GM23338 (cell line): ENCODE results near the gene ZNF33B. TPM values are rescaled to one million over a fixed set of nuclear protein-coding genes. Genes with fewer than 3 reads are reported as not detected.

Experiments used
- ATAC-seq: fragments of 200-7000 bp; cut with Tn5 transposase; 3 replicates; pipeline ENCODE4 v1.9.1; 2020
- DNase-seq: peaks from one replicate; pipeline ENCODE4 v3.0.0-alpha.2; 2015; ENCODE audit warnings: low spot score
- H2AFZ ChIP-seq: fragments of 200-600 bp; sonication (generic); 2 replicates; pipeline ENCODE4 v1.8.0; 2016; ENCODE audit warnings: antibody characterized with exemption, mild to moderate bottlenecking, moderate library complexity
- H3F3A ChIP-seq: fragments of 200-600 bp; sonication (generic); replicated peaks from 2 replicates; pipeline ENCODE4 v1.8.0; 2017; ENCODE audit warnings: antibody characterized with exemption, mixed run types, low read depth
- H3K27ac ChIP-seq: fragments of 200-600 bp; sonication (generic); 2 replicates; pipeline ENCODE4 v1.6.1; 2016; ENCODE audit warnings: low read depth
- H3K27me3 ChIP-seq: fragments of 200-600 bp; sonication (generic); 2 replicates; pipeline ENCODE4 v1.8.0; 2016; ENCODE audit warnings: mild to moderate bottlenecking, mixed run types, moderate library complexity; ENCODE audit not compliant: insufficient read depth
- H3K36me3 ChIP-seq: fragments of 200-600 bp; sonication (generic); 2 replicates; pipeline ENCODE4 v1.8.0; 2016; ENCODE audit warnings: mild to moderate bottlenecking; ENCODE audit not compliant: insufficient read depth
- H3K4me1 ChIP-seq: fragments of 200-600 bp; sonication (generic); 2 replicates; pipeline ENCODE4 v1.8.0; 2016; ENCODE audit warnings: mild to moderate bottlenecking, moderate library complexity; ENCODE audit not compliant: insufficient read depth
- H3K4me2 ChIP-seq: fragments of 200-600 bp; sonication (generic); 2 replicates; pipeline ENCODE4 v1.7.1; 2017; ENCODE audit warnings: mixed run types
- H3K4me3 ChIP-seq: fragments of 200-600 bp; sonication (generic); 2 replicates; pipeline ENCODE4 v1.6.1; 2016; ENCODE audit warnings: mixed run types
- H3K79me2 ChIP-seq: fragments of 200-600 bp; sonication (generic); replicated peaks from 2 replicates; pipeline ENCODE4 v1.8.0; 2017; ENCODE audit warnings: mild to moderate bottlenecking; ENCODE audit not compliant: insufficient read depth
- H3K9me2 ChIP-seq: fragments of 200-600 bp; sonication (generic); 2 replicates; pipeline ENCODE4 v1.8.0; 2017; ENCODE audit not compliant: insufficient read depth
- H4K20me1 ChIP-seq: fragments of 200-600 bp; sonication (generic); replicated peaks from 2 replicates; pipeline ENCODE4 v1.8.0; 2017; ENCODE audit warnings: mild to moderate bottlenecking; ENCODE audit not compliant: insufficient read depth
- H3K27ac Mint-ChIP-seq: 2 replicates; pipeline ENCODE4 v1.8.0; 2020; ENCODE audit warnings: inconsistent platforms, mild to moderate bottlenecking, moderate library complexity, mixed read lengths
- H3K27me3 Mint-ChIP-seq: 3 replicates; pipeline ENCODE4 v1.8.0; 2022; ENCODE audit warnings: low read depth, mild to moderate bottlenecking, moderate library complexity, mixed read lengths, inconsistent platforms; ENCODE audit not compliant: insufficient read depth, poor library complexity
- H3K36me3 Mint-ChIP-seq: 3 replicates; pipeline ENCODE4 v1.8.0; 2021; ENCODE audit warnings: low read depth, mild to moderate bottlenecking, inconsistent platforms, moderate library complexity, mixed read lengths
- H3K4me1 Mint-ChIP-seq: 3 replicates; pipeline ENCODE4 v1.8.0; 2020; ENCODE audit warnings: mild to moderate bottlenecking, inconsistent platforms, mixed read lengths
- H3K4me3 Mint-ChIP-seq: 3 replicates; pipeline ENCODE4 v1.8.0; 2021; ENCODE audit warnings: moderate library complexity, mild to moderate bottlenecking, inconsistent platforms, mixed read lengths
- H3K9me3 Mint-ChIP-seq: 3 replicates; pipeline ENCODE4 v1.8.0; 2020; ENCODE audit warnings: moderate library complexity, mild to moderate bottlenecking, inconsistent platforms, mixed read lengths
- CREB1 ChIP-seq: fragments of 250-450 bp; sonication (Bioruptor Pico); IDR thresholded peaks from 2 replicates; pipeline ENCODE4 v1.5.0; 2020; ENCODE audit warnings: low read depth, mild to moderate bottlenecking, moderate library complexity
- ETS1 ChIP-seq: IDR thresholded peaks from 2 replicates; pipeline ENCODE4 v1.6.1; 2016; ENCODE audit warnings: antibody characterized with exemption
- EZH2 ChIP-seq: fragments of 200-600 bp; sonication (generic); IDR thresholded peaks from one replicate; pipeline ENCODE4 v1.8.0; 2017; ENCODE audit warnings: antibody characterized with exemption, mild to moderate bottlenecking, low read depth; ENCODE audit not compliant: unreplicated experiment
- EZH2phosphoT487 ChIP-seq: fragments of 200-600 bp; sonication (generic); IDR thresholded peaks from one replicate; pipeline ENCODE4 v1.8.1; 2018; ENCODE audit warnings: antibody characterized with exemption; ENCODE audit not compliant: unreplicated experiment
- JUNB ChIP-seq: IDR thresholded peaks from one replicate; pipeline ENCODE4 v1.6.1; 2016; ENCODE audit warnings: antibody characterized with exemption; ENCODE audit not compliant: unreplicated experiment
- NANOG ChIP-seq: IDR thresholded peaks from 2 replicates; pipeline ENCODE4 v1.6.1; 2016; ENCODE audit warnings: antibody characterized with exemption, borderline replicate concordance
- POLR2AphosphoS5 ChIP-seq: IDR thresholded peaks from 2 replicates; pipeline ENCODE4 v1.6.1; 2016; ENCODE audit warnings: antibody characterized with exemption, low read depth
- REST ChIP-seq: IDR thresholded peaks from one replicate; pipeline ENCODE4 v1.6.1; 2018; ENCODE audit warnings: antibody characterized with exemption; ENCODE audit not compliant: unreplicated experiment
- STAT1 ChIP-seq: IDR thresholded peaks from one replicate; pipeline ENCODE4 v1.6.1; 2016; ENCODE audit warnings: antibody characterized with exemption; ENCODE audit not compliant: unreplicated experiment
- ZNF114 ChIP-seq: fragments of 250-450 bp; sonication (Bioruptor Pico); IDR thresholded peaks from 2 replicates; pipeline ENCODE4 v1.5.0; 2020; ENCODE audit warnings: mild to moderate bottlenecking, moderate library complexity
- ZNF331 ChIP-seq: fragments of 250-450 bp; sonication (Bioruptor Pico); IDR thresholded peaks from 2 replicates; pipeline ENCODE4 v1.5.0; 2020; ENCODE audit warnings: low read depth, mild to moderate bottlenecking, moderate library complexity
- polyA plus RNA-seq: library from polyadenylated mRNA; unstranded; fragments of >200 nt; fragmentation: Nextera tagmentation; extraction: Ambion mirVana; gene quantifications from 2 replicates; pipeline ENCODE4 v1.2.1, GENCODE V29; 2016
- total RNA-seq: library from RNA; depleted of rRNA; stranded (reverse); fragments of >200 nt; shearing (Covaris generic); gene quantifications from 2 replicates; pipeline ENCODE4 v1.2.3, GENCODE V29; 2014
- TF ChIP-seq, protein P1 (sequence below): fragments of 250-450 bp; sonication (Bioruptor Pico); IDR thresholded peaks from 2 replicates; pipeline ENCODE4 v1.5.0; 2020; ENCODE audit warnings: mild to moderate bottlenecking, moderate library complexity
- TF ChIP-seq, protein P2 (sequence below), 2 experiments: fragments of 200-600 bp in 1 of 2; sonication (generic) in 1 of 2; conservative IDR thresholded peaks; 2 replicates each; pipeline versions ENCODE4 v1.5.1 to v1.6.1; 2016 to 2017; ENCODE audit warnings: antibody characterized with exemption in 2 of 2, low read depth in 2 of 2, mild to moderate bottlenecking in 2 of 2, moderate library complexity in 1 of 2

Gene ZNF33B
- total and polyA plus RNA-seq, 2 experiments from 2014 or later: 14.4 to 17.2 TPM

DNA sequence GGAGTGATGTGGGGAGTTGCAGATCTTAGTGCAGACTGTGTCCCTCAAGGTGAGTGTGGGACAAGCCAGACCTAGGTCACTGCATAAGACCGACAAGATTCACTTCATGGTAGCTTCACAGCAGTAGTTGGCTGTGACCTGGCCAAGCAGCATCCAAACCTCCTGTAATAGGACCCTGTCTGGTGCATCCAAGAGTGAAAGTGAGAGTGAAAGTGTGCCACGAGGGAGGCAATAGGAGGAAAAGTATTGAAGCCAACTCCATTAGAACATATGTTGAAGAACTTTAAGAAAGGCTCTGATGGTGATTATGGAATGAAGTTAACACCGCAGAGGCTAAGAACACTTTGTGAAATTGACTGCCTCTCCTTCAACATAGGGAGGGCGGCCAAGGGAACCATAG is 7.8 kb upstream of the ZNF33B start:
- H3K4me3 ChIP-seq: no peak overlapping the region
- H3K9me2 ChIP-seq: no peaks in the 10 kb centered on the region
- no peaks in the 10 kb centered on the region for H3K36me3 ChIP-seq
- no peaks in the 10 kb centered on the region for H3K27me3 ChIP-seq
- TF ChIP-seq ZNF331 (CRISPR knock-in tag): no peak
- no peak for TF ChIP-seq EZH2
- no peak for TF ChIP-seq NANOG
- no peak for TF ChIP-seq CREB1 (CRISPR knock-in tag)
- no peak for TF ChIP-seq POLR2AphosphoS5
- TF ChIP-seq, protein P1, sequence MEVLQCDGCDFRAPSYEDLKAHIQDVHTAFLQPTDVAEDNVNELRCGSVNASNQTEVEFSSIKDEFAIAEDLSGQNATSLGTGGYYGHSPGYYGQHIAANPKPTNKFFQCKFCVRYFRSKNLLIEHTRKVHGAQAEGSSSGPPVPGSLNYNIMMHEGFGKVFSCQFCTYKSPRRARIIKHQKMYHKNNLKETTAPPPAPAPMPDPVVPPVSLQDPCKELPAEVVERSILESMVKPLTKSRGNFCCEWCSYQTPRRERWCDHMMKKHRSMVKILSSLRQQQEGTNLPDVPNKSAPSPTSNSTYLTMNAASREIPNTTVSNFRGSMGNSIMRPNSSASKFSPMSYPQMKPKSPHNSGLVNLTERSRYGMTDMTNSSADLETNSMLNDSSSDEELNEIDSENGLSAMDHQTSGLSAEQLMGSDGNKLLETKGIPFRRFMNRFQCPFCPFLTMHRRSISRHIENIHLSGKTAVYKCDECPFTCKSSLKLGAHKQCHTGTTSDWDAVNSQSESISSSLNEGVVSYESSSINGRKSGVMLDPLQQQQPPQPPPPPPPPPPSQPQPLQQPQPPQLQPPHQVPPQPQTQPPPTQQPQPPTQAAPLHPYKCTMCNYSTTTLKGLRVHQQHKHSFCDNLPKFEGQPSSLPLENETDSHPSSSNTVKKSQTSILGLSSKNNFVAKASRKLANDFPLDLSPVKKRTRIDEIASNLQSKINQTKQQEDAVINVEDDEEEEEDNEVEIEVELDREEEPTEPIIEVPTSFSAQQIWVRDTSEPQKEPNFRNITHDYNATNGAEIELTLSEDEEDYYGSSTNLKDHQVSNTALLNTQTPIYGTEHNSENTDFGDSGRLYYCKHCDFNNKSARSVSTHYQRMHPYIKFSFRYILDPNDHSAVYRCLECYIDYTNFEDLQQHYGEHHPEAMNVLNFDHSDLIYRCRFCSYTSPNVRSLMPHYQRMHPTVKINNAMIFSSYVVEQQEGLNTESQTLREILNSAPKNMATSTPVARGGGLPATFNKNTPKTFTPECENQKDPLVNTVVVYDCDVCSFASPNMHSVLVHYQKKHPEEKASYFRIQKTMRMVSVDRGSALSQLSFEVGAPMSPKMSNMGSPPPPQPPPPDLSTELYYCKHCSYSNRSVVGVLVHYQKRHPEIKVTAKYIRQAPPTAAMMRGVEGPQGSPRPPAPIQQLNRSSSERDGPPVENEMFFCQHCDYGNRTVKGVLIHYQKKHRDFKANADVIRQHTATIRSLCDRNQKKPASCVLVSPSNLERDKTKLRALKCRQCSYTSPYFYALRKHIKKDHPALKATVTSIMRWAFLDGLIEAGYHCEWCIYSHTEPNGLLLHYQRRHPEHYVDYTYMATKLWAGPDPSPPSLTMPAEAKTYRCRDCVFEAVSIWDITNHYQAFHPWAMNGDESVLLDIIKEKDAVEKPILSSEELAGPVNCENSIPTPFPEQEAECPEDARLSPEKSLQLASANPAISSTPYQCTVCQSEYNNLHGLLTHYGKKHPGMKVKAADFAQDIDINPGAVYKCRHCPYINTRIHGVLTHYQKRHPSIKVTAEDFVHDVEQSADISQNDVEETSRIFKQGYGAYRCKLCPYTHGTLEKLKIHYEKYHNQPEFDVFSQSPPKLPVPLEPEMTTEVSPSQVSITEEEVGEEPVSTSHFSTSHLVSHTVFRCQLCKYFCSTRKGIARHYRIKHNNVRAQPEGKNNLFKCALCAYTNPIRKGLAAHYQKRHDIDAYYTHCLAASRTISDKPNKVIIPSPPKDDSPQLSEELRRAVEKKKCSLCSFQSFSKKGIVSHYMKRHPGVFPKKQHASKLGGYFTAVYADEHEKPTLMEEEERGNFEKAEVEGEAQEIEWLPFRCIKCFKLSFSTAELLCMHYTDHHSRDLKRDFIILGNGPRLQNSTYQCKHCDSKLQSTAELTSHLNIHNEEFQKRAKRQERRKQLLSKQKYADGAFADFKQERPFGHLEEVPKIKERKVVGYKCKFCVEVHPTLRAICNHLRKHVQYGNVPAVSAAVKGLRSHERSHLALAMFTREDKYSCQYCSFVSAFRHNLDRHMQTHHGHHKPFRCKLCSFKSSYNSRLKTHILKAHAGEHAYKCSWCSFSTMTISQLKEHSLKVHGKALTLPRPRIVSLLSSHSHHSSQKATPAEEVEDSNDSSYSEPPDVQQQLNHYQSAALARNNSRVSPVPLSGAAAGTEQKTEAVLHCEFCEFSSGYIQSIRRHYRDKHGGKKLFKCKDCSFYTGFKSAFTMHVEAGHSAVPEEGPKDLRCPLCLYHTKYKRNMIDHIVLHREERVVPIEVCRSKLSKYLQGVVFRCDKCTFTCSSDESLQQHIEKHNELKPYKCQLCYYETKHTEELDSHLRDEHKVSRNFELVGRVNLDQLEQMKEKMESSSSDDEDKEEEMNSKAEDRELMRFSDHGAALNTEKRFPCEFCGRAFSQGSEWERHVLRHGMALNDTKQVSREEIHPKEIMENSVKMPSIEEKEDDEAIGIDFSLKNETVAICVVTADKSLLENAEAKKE (CRISPR knock-in tag): no peak
- TF ChIP-seq ETS1: no peak
- TF ChIP-seq REST: no peak
- TF ChIP-seq EZH2phosphoT487: no peak
- no peak for TF ChIP-seq JUNB
- TF ChIP-seq, protein P2, sequence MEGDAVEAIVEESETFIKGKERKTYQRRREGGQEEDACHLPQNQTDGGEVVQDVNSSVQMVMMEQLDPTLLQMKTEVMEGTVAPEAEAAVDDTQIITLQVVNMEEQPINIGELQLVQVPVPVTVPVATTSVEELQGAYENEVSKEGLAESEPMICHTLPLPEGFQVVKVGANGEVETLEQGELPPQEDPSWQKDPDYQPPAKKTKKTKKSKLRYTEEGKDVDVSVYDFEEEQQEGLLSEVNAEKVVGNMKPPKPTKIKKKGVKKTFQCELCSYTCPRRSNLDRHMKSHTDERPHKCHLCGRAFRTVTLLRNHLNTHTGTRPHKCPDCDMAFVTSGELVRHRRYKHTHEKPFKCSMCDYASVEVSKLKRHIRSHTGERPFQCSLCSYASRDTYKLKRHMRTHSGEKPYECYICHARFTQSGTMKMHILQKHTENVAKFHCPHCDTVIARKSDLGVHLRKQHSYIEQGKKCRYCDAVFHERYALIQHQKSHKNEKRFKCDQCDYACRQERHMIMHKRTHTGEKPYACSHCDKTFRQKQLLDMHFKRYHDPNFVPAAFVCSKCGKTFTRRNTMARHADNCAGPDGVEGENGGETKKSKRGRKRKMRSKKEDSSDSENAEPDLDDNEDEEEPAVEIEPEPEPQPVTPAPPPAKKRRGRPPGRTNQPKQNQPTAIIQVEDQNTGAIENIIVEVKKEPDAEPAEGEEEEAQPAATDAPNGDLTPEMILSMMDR (conservative IDR thresholded peaks at IDR 0.05; ENCODE audit: low read depth in 2 of 2): no peak
- no peak for TF ChIP-seq ZNF114 (CRISPR knock-in tag)
- TF ChIP-seq STAT1: no peak
- ATAC-seq: no peak
- no peak overlapping the region for H3K4me2 ChIP-seq
- DNase-seq: no peak
- peaks cover 4% of the 10 kb centered on the region; the same call in 2 of the 3 replicates for H3K36me3 Mint-ChIP-seq
- H4K20me1 ChIP-seq: no peaks in the 10 kb centered on the region
- no peaks in the 10 kb centered on the region for H3K4me1 ChIP-seq
- H3K27me3 Mint-ChIP-seq: peaks cover 11% of the 10 kb centered on the region
- no peak overlapping the region for H2AFZ ChIP-seq
- H3K4me3 Mint-ChIP-seq: no peak overlapping the region
- H3K9me3 Mint-ChIP-seq: peaks cover 70% of the 10 kb centered on the region
- no peaks in the 10 kb centered on the region for H3F3A ChIP-seq
- H3K4me1 Mint-ChIP-seq: no peaks in the 10 kb centered on the region
- H3K27ac Mint-ChIP-seq: no peak overlapping the region
- H3K79me2 ChIP-seq: no peaks in the 10 kb centered on the region
- no peak overlapping the region for H3K27ac ChIP-seq
